ENCODE measurements around the gene REG4. TPM values are rescaled to one million over a fixed set of nuclear protein-coding genes. Genes with fewer than 3 reads are reported as not detected.

The REG4 gene
- total and polyA plus RNA-seq, 2 of the 4 experiments (the other 2 are of a cell fraction): not detected

DNA sequence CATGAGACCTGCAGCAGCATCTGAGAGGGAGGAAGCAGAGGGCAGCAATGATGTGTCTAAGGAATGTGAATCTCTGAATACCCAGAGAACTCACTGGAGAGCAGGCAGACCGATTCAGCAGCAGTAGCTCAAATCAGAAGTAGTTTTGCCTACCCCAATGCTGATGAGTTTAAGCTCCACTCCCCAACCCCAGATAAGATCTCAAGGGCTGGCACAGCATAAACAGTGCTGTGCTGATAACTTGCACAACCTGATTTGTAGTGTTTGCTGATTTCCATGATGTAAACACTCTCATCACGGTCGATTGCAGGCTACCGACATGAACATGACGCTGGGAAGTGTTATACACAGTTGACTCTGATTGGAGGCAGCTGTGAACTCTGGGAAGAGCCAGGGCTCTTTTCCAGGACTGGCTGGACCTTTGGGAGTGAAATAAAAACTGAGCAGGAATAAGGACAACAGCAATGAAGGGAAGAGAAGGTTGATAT lies 31.3 kb downstream of the REG4 start:
- no peaks in the 10 kb centered on the region for H3K79me1 ChIP-seq (ENCODE audit: low read depth in 1 of 2, low read length in 2 of 2)
- peak overlapping the region; percentile 2 to 68; a peak in 2 of 4 replicates for H4K8ac ChIP-seq (ENCODE audit: low read depth in 2 of 2, low read length in 2 of 2)
- H2BK20ac ChIP-seq (ENCODE audit: low read depth, low read length): peak overlapping the region; percentile 29; the same call in 1 of the 2 replicates
- no peak overlapping the region; the same call in 1 of the 2 replicates for H3K23ac ChIP-seq (ENCODE audit: low read depth, low read length)
- H4K5ac ChIP-seq (ENCODE audit: low read depth, low read length): no peak overlapping the region
- H3K9me1 ChIP-seq (ENCODE audit: insufficient read depth, low read length): peaks cover 4% of the 10 kb centered on the region; the same call in 1 of the 2 replicates
- peak overlapping the region; percentile 62; the same call in 1 of the 2 replicates for H3K27ac ChIP-seq (ENCODE audit: insufficient read depth, low read length)
- H3K56ac ChIP-seq (ENCODE audit: extremely low read depth, insufficient read depth, low read length): no peak overlapping the region
- H3K4me2 ChIP-seq (ENCODE audit: low read depth, low read length): peak overlapping the region; percentile 42
- in situ Hi-C loops (cut with MboI; ENCODE audit: low sequenced_read_pairs): no loop called here
- no TSS peak for BruUV-seq (replicated peaks)
- peaks cover 9% of the 10 kb centered on the region for H3K4me1 ChIP-seq (ENCODE audit: control insufficient read depth, insufficient read depth, low read length)
- no peak overlapping the region for H3K9ac ChIP-seq (ENCODE audit: low read depth, low read length)
- no peak overlapping the region for H2AK5ac ChIP-seq (ENCODE audit: low read depth, low read length)
- peak overlapping the region; percentile 0; the same call in 1 of the 2 replicates for H3K18ac ChIP-seq (ENCODE audit: low read depth, low read length)
- TF ChIP-seq CEBPB (IDR thresholded peaks at IDR 0.05; ENCODE audit: low read depth, low read length) (peak; percentile 71), SMC3 (IDR thresholded peaks at IDR 0.05; ENCODE audit: low read depth, low read length) (no peak), MXI1 (IDR thresholded peaks at IDR 0.05; ENCODE audit: borderline replicate concordance, low read depth, low read length) (no peak), MAFK (IDR thresholded peaks at IDR 0.05; ENCODE audit: low read depth, low read length) (no peak)
- dilution Hi-C loops (cut with HindIII; ENCODE audit: low sequenced_read_pairs, unreplicated experiment): no loop called here
- ChIA-PET CTCF (interaction anchor here (1.2 to 1.3 kb wide), 2 partner anchors 12 to 29 kb away, joined by 4 to 5 read pairs; no protein-coding TSS in a partner anchor), POLR2A (ENCODE audit: unreplicated experiment) (no interaction called here)
- no peak overlapping the region for H2BK120ac ChIP-seq (ENCODE audit: low read depth, low read length)
- H3K4me3 ChIP-seq (ENCODE audit: insufficient read depth, low read depth, low read length): peak overlapping the region; percentile 6; the same call in 1 of the 2 replicates
- no peaks in the 10 kb centered on the region for H3K36me3 ChIP-seq (ENCODE audit: control insufficient read depth, insufficient read depth, low read length)
- no peak overlapping the region for H4K91ac ChIP-seq (ENCODE audit: insufficient read depth, low read depth, low read length)
- 0 out of 2 replicates have a peak overlapping the region, but pooled peaks have one; percentile 30 for H3K14ac ChIP-seq (replicated peaks; ENCODE audit: low read depth, low read length)
- H2AFZ ChIP-seq (replicated peaks; ENCODE audit: low read length, poor library complexity): peak overlapping the region; percentile 86
- H4K20me1 ChIP-seq (ENCODE audit: insufficient read depth, low read length): no peaks in the 10 kb centered on the region
- H3K4ac ChIP-seq (ENCODE audit: low read depth, low read length): peak overlapping the region; percentile 32; the same call in 1 of the 2 replicates
- intact Hi-C loops (cut with micrococcal nuclease): loop anchor here (2.0 to 5.0 kb wide), 3 partner anchors 23 to 87 kb away; no protein-coding TSS in a partner anchor
- no peak overlapping the region for H2AK9ac ChIP-seq (replicated peaks; ENCODE audit: low read depth, low read length, poor library complexity)
- no peaks in the 10 kb centered on the region for H3K27me3 ChIP-seq (ENCODE audit: control insufficient read depth, insufficient read depth, low read length)
- H2BK5ac ChIP-seq (ENCODE audit: low read depth, low read length, poor library complexity, severe bottlenecking): no peak overlapping the region
- peak; percentile 85 for ATAC-seq (ENCODE audit: low read depth)
- H2BK15ac ChIP-seq (ENCODE audit: low read depth, low read length): no peak overlapping the region
- H3K9me3 ChIP-seq (ENCODE audit: control insufficient read depth, insufficient read depth, low read length): no peaks in the 10 kb centered on the region
- DNase-seq: peak; percentile 64
- no CpG with 5 or more reads among the region's 5 CpGs for WGBS, 2 experiments (ENCODE audit: extremely low coverage in 2 of 2, insufficient read length in 1 of 2)
